Measurements from ENCODE around the gene CHD8. TPM values are rescaled to one million over a fixed set of nuclear protein-coding genes. Genes with fewer than 3 reads are reported as not detected.

The CHD8 gene
- total and polyA plus RNA-seq, 2 of the 13 experiments (the other 11 are each of a cell fraction or from before 2014, with no cell fraction given), result 35.1 to 79.6 TPM

Small RNAs within 50 kb of the gene (small RNA-seq; reads per million reads assigned to genes)
- gene RN7SL650P (ENCODE audit: insufficient read depth in 2 of 3, insufficient read length in 3 of 3, low read depth in 2 of 3, low replicate concordance in 1 of 3), result 0 reads per million in 3 experiments
- gene SNORD8 (ENCODE audit: insufficient read depth in 2 of 3, insufficient read length in 3 of 3, low read depth in 2 of 3, low replicate concordance in 1 of 3), result 9.7 to 144 (median 31.2) reads per million in 3 experiments
- gene SNORD9 (ENCODE audit: insufficient read depth in 2 of 3, insufficient read length in 3 of 3, low read depth in 2 of 3, low replicate concordance in 1 of 3), result 109 to 1,010 (median 196) reads per million in 3 experiments

Other genes with a start within 250 kb of the CHD8 start
- 1,099 and 1,563 TPM in 2 replicates for gene HNRNPC, start 186.7 kb downstream of the CHD8 start, total RNA-seq (2016; rRNA removed; fragmentation: Illumina TruSeq; extraction: Trizol)
- 577 and 628 TPM in 2 replicates for gene HNRNPC, start 186.7 kb downstream of the CHD8 start, polyA plus RNA-seq (2011; rRNA removed)
- gene RPGRIP1, start 176.0 kb downstream of the CHD8 start, total RNA-seq (2016; rRNA removed; fragmentation: Illumina TruSeq; extraction: Trizol), result 0.10 and 0.13 TPM in 2 replicates
- 0.47 and 1.1 TPM in 2 replicates for gene RPGRIP1, start 176.0 kb downstream of the CHD8 start, polyA plus RNA-seq (2011; rRNA removed)
- 230 and 340 TPM in 2 replicates for gene SUPT16H, start 72.1 kb downstream of the CHD8 start, total RNA-seq (2016; rRNA removed; fragmentation: Illumina TruSeq; extraction: Trizol)
- 68.0 and 77.5 TPM in 2 replicates for gene SUPT16H, start 72.1 kb downstream of the CHD8 start, polyA plus RNA-seq (2011; rRNA removed)
- gene RAB2B, start 20.8 kb upstream of the CHD8 start, total RNA-seq (2016; rRNA removed; fragmentation: Illumina TruSeq; extraction: Trizol), result 36.0 and 46.4 TPM in 2 replicates
- gene RAB2B, start 20.8 kb upstream of the CHD8 start, polyA plus RNA-seq (2011; rRNA removed), result 55.6 and 60.6 TPM in 2 replicates
- gene TOX4, start 21.1 kb upstream of the CHD8 start, total RNA-seq (2016; rRNA removed; fragmentation: Illumina TruSeq; extraction: Trizol), result 71.8 and 124 TPM in 2 replicates
- 147 and 163 TPM in 2 replicates for gene TOX4, start 21.1 kb upstream of the CHD8 start, polyA plus RNA-seq (2011; rRNA removed)
- 114 and 123 TPM in 2 replicates for gene METTL3, start 55.2 kb upstream of the CHD8 start, total RNA-seq (2016; rRNA removed; fragmentation: Illumina TruSeq; extraction: Trizol)
- 122 and 130 TPM in 2 replicates for gene METTL3, start 55.2 kb upstream of the CHD8 start, polyA plus RNA-seq (2011; rRNA removed)
- 4.9 and 7.6 TPM in 2 replicates for gene SALL2, start 70.2 kb upstream of the CHD8 start, total RNA-seq (2016; rRNA removed; fragmentation: Illumina TruSeq; extraction: Trizol)
- gene SALL2, start 70.2 kb upstream of the CHD8 start, polyA plus RNA-seq (2011; rRNA removed), result 5.8 and 7.0 TPM in 2 replicates
- gene OR10G3, start 124.0 kb upstream of the CHD8 start, total RNA-seq (2016; rRNA removed; fragmentation: Illumina TruSeq; extraction: Trizol), result not detected in 2 replicates
- not detected in 2 replicates for gene OR10G3, start 124.0 kb upstream of the CHD8 start, polyA plus RNA-seq (2011; rRNA removed)
- gene OR10G2, start 178.8 kb upstream of the CHD8 start, total RNA-seq (2016; rRNA removed; fragmentation: Illumina TruSeq; extraction: Trizol), result not detected in 2 replicates
- gene OR10G2, start 178.8 kb upstream of the CHD8 start, polyA plus RNA-seq (2011; rRNA removed), result not detected in 2 replicates
- gene OR4E2, start 197.7 kb upstream of the CHD8 start, total RNA-seq (2016; rRNA removed; fragmentation: Illumina TruSeq; extraction: Trizol), result not detected in 2 replicates
- not detected in 2 replicates for gene OR4E2, start 197.7 kb upstream of the CHD8 start, polyA plus RNA-seq (2011; rRNA removed)
- gene OR4E1, start 217.7 kb upstream of the CHD8 start, total RNA-seq (2016; rRNA removed; fragmentation: Illumina TruSeq; extraction: Trizol), result not detected in 2 replicates
- gene OR4E1, start 217.7 kb upstream of the CHD8 start, polyA plus RNA-seq (2011; rRNA removed), result not detected in 2 replicates